Measurements from ENCODE around the gene PLEK2. TPM values are rescaled to one million over a fixed set of nuclear protein-coding genes. Genes with fewer than 3 reads are reported as not detected.

The PLEK2 gene
- total and polyA plus RNA-seq, 2 donors (not counting 3 experiments of a cell fraction or from before 2014, with no cell fraction given) = 1.4 to 3.8 TPM

DNA sequence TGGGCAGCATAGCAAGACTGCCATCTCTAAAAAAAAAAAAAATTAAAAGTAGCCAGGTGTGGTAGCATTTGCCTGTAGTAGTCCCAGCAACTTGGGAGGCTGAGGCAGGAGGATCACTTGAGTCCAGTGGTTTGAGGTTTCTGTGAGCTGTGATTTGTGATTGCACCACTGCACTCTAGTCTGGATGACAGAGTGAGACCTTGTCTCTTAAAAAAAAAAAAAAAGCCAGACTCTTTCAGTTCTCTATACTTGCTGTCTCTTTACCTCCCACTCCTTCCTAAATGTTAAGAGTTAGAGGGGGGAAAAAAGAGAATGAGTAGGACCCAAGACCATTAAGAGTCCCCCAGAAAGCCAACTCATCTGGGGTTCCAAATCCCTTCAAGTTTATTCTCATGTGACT, 34.0 kb downstream of the PLEK2 start:
- no peaks in the 10 kb centered on the region for H3K27me3 ChIP-seq (ENCODE audit: control insufficient read depth in 2 of 2, insufficient read depth in 2 of 2, low read length in 2 of 2)
- no peak overlapping the region for H3K27ac ChIP-seq (ENCODE audit: insufficient read depth, low read depth, low read length)
- ChIA-PET POLR2A (no interaction called here), CTCF (interaction anchor here (1.0 to 1.5 kb wide), 2 partner anchors 193 to 211 kb away, joined by 3 to 4 read pairs; no protein-coding TSS in a partner anchor)
- H3K4me2 ChIP-seq (ENCODE audit: insufficient read depth, low read length) = no peak overlapping the region
- no TSS peak for BruUV-seq (replicated peaks)
- DNase-seq (ENCODE audit: low read depth, low spot score) (no peak), FAIRE-seq (no peak)
- H3K4me1 ChIP-seq (ENCODE audit: control insufficient read depth, extremely low read depth, insufficient read depth, low read length) = peaks cover 7% of the 10 kb centered on the region
- H3K36me3 ChIP-seq (ENCODE audit: control insufficient read depth in 2 of 2, extremely low read depth in 1 of 2, insufficient read depth in 2 of 2, low read length in 2 of 2) = peaks cover 28 to 47% of the 10 kb centered on the region in 2 experiments
- intact Hi-C loops (cut with micrococcal nuclease) = no loop called here
- peaks cover 2% of the 10 kb centered on the region for H3K9me1 ChIP-seq (replicated peaks; ENCODE audit: control insufficient read depth, extremely low read depth, insufficient read depth, low read length)
- TF ChIP-seq EZH2 (IDR thresholded peaks at IDR 0.05; ENCODE audit: borderline replicate concordance, low read depth, low read length, severe bottlenecking) (no peak), POLR2AphosphoS5 (IDR thresholded peaks at IDR 0.05; ENCODE audit: insufficient read depth, low read depth, low read length) (no peak), JUN (IDR thresholded peaks at IDR 0.05; ENCODE audit: borderline replicate concordance, insufficient read depth, insufficient read length, low read depth) (no peak), FOS (IDR thresholded peaks at IDR 0.05; ENCODE audit: borderline replicate concordance, insufficient read depth, low read length) (no peak), MYC (IDR thresholded peaks at IDR 0.05; ENCODE audit: low read depth, low read length) (no peak), POLR2A (IDR thresholded peaks at IDR 0.05; ENCODE audit: low read depth, low read length) (no peak), GATA2 (IDR thresholded peaks at IDR 0.05; ENCODE audit: insufficient read depth, insufficient read length, low read depth, low read length) (no peak)
- TF ChIP-seq, protein P1, sequence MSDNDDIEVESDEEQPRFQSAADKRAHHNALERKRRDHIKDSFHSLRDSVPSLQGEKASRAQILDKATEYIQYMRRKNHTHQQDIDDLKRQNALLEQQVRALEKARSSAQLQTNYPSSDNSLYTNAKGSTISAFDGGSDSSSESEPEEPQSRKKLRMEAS (IDR thresholded peaks at IDR 0.05; ENCODE audit: insufficient read depth, insufficient read length) = no peak
- TF ChIP-seq, protein P2, sequence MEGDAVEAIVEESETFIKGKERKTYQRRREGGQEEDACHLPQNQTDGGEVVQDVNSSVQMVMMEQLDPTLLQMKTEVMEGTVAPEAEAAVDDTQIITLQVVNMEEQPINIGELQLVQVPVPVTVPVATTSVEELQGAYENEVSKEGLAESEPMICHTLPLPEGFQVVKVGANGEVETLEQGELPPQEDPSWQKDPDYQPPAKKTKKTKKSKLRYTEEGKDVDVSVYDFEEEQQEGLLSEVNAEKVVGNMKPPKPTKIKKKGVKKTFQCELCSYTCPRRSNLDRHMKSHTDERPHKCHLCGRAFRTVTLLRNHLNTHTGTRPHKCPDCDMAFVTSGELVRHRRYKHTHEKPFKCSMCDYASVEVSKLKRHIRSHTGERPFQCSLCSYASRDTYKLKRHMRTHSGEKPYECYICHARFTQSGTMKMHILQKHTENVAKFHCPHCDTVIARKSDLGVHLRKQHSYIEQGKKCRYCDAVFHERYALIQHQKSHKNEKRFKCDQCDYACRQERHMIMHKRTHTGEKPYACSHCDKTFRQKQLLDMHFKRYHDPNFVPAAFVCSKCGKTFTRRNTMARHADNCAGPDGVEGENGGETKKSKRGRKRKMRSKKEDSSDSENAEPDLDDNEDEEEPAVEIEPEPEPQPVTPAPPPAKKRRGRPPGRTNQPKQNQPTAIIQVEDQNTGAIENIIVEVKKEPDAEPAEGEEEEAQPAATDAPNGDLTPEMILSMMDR (IDR thresholded peaks at IDR 0.05; ENCODE audit: extremely low read depth in 1 of 2, insufficient read depth in 1 of 2, low read depth in 1 of 2, low read length in 2 of 2) = no peak
- H3K9me3 ChIP-seq (replicated peaks; ENCODE audit: control insufficient read depth, insufficient read depth, low read length) = no peaks in the 10 kb centered on the region
- no peak overlapping the region for H2AFZ ChIP-seq (ENCODE audit: low read depth, low read length)
- no peak overlapping the region for H3K9ac ChIP-seq (replicated peaks; ENCODE audit: extremely low read depth, insufficient read depth, low read length)
- no peak overlapping the region for H3K4me3 ChIP-seq (replicated peaks in 1 of 3; ENCODE audit: insufficient read depth in 1 of 3, low read depth in 1 of 3, low read length in 3 of 3)
- H4K20me1 ChIP-seq (replicated peaks; ENCODE audit: control insufficient read depth, extremely low read depth, insufficient read depth, low read length) = no peaks in the 10 kb centered on the region
- dilution Hi-C loops (cut with MboI; ENCODE audit: extremely low pct_ligation_motif_present, low sequenced_read_pairs) = no loop called here
- H3K79me2 ChIP-seq (ENCODE audit: control insufficient read depth, insufficient read depth, low read length) = peaks cover 31% of the 10 kb centered on the region
